ENCODE data around the gene JAML. TPM values are rescaled to one million over a fixed set of nuclear protein-coding genes. Genes with fewer than 3 reads are reported as not detected.

Gene JAML
- total RNA-seq, 1 donor from 2014 or later, result not detected

DNA sequence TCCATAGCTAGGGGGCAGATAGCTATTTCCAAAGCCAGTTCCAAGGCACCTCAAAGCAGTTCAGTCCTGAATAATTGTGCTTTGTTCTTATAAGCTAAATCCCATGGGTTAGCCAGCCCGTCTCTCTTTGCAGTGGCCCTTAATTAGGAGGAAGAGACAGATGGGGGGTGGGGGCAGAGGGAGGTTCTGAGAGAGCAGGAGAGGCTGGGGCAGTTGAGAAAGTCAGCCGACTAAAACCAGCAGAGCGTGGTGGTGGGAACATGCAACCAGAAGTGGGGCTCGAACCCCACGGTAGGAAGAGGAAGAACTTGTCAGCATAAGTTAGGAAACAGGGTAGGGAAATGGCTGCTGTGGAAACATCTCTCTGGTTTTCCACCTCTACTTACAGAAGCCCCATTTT is 61.3 kb downstream of the JAML start:
- no peak for DNase-seq (ENCODE audit: low read depth)

DNA sequence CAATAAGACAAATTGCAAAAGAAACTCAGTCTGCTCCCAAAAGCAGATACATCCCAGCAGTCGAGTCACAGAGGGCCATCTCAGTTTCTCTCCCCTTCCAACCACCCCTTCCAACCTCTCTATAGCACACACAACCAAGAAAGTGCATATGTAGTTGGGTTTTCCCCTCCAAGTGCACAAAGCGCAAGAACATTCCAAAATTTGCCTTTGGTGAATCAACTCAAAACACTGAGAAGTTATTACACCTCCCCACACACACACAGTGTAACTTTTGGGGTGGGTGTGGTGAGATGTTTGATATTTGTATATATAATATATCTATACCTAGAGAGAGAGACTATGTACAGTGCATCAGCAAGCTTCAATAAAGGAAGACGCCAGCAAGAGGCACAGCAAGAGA is 62.0 kb downstream of the JAML start:
- H3K4me3 ChIP-seq (ENCODE audit: low read depth, low read length), result no peak overlapping the region
- TF ChIP-seq, protein P1, sequence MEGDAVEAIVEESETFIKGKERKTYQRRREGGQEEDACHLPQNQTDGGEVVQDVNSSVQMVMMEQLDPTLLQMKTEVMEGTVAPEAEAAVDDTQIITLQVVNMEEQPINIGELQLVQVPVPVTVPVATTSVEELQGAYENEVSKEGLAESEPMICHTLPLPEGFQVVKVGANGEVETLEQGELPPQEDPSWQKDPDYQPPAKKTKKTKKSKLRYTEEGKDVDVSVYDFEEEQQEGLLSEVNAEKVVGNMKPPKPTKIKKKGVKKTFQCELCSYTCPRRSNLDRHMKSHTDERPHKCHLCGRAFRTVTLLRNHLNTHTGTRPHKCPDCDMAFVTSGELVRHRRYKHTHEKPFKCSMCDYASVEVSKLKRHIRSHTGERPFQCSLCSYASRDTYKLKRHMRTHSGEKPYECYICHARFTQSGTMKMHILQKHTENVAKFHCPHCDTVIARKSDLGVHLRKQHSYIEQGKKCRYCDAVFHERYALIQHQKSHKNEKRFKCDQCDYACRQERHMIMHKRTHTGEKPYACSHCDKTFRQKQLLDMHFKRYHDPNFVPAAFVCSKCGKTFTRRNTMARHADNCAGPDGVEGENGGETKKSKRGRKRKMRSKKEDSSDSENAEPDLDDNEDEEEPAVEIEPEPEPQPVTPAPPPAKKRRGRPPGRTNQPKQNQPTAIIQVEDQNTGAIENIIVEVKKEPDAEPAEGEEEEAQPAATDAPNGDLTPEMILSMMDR (conservative IDR thresholded peaks at IDR 0.05; ENCODE audit: low read depth, low read length), result no peak
- no peak for DNase-seq (ENCODE audit: low read depth)

More for the DNA sequence above, 61.3 kb downstream of the JAML start:
- no peak overlapping the region for H3K4me3 ChIP-seq (ENCODE audit: low read depth, low read length)
- TF ChIP-seq, protein P1 (conservative IDR thresholded peaks at IDR 0.05; ENCODE audit: low read depth, low read length), result no peak

DNA sequence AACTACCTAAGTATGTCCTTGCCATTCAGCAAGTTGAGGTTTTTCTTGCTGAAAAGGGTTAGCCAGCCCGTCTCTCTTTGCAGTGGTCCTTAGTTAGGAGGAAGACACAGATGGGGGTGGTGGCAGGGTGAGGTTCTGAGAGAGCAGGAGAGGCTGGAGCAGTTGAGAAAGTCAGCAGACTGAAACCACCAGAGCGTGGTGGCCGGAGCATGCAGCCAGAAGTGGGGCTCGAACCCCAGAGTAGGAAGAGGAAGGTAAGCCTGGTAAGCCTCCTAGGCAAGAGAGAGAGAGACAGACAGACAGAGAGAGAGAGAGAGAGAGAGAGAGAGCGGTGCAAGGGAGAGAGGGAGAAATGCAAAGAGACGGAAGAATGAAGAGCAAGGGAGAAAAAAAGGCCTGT is 63.0 kb downstream of the JAML start:
- TF ChIP-seq, protein P1 (conservative IDR thresholded peaks at IDR 0.05; ENCODE audit: low read depth, low read length), result no peak
- DNase-seq (ENCODE audit: low read depth), result no peak
- H3K4me3 ChIP-seq (ENCODE audit: low read depth, low read length), result no peak overlapping the region

DNA sequence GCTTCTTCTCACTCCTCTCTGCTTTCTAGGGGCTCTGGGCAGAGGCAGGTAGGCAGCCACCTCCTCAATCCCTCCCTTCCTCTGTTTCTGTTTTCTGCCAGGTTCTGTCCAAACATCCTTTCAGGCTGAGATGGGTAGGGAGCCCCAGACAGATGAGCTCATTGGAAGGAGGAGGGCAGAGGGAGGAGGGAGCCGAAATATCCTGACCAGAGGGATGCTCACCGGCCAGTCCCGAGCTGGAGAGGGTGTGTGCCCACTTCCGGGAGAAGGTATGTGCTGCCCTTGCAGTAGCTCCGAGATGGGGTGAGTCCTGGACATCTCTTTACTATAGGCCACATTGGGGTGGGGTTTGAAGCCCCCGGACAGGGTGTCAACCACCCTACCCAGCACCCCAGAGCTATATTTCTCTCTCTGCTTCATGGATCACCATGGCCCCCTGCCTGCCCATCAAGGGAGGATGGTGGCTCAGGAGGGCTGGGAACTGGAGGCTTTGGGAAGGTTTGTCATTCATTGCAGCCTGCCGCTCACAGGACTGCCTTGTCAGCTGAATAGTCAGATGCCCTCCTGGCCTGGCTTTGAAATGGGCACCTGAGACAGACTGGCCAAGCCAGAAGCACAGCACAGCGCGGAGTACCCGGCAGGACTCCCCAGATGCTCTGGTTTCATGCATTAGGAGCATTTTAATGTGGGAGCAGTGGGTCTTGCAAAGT is 67.5 kb downstream of the JAML start:
- H3K4me3 ChIP-seq (ENCODE audit: low read depth, low read length), result no peak overlapping the region
- TF ChIP-seq, protein P1 (conservative IDR thresholded peaks at IDR 0.05; ENCODE audit: low read depth, low read length), result no peak
- no peak for DNase-seq (ENCODE audit: low read depth)

DNA sequence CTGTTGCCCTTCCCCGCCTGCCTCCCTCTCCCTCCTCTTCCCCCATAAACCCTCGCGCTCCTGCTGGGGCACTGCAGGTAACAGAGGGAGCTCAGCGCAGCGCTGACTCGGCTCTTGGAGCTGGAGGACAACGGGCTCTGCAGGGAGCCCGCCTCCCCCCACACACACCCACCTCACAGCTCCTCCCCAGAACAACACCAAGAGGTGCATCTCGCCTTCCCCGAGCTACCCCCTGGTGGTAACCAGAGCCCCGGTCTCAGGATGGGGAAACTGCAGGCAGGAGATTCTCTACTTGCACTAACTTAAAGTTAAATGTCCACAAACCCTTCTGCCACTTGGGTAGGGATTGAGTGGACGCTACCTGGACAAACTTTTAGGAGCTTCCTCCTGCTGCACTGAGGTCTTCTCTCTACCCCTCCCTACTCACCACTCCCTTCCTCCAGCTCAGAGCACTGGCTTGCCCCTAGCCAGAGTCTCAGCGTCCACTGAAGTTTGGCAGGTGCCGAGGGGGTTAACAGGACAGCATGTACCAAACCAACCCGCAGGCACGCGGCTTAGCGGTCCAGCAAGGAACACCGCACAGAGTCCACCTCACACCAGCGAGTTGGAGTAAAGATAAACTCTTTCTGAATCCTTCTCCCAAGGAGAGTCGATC is 68.2 kb downstream of the JAML start:
- TF ChIP-seq, protein P1 (conservative IDR thresholded peaks at IDR 0.05; ENCODE audit: low read depth, low read length), result no peak
- no peak for DNase-seq (ENCODE audit: low read depth)
- H3K4me3 ChIP-seq (ENCODE audit: low read depth, low read length), result no peak overlapping the region

DNA sequence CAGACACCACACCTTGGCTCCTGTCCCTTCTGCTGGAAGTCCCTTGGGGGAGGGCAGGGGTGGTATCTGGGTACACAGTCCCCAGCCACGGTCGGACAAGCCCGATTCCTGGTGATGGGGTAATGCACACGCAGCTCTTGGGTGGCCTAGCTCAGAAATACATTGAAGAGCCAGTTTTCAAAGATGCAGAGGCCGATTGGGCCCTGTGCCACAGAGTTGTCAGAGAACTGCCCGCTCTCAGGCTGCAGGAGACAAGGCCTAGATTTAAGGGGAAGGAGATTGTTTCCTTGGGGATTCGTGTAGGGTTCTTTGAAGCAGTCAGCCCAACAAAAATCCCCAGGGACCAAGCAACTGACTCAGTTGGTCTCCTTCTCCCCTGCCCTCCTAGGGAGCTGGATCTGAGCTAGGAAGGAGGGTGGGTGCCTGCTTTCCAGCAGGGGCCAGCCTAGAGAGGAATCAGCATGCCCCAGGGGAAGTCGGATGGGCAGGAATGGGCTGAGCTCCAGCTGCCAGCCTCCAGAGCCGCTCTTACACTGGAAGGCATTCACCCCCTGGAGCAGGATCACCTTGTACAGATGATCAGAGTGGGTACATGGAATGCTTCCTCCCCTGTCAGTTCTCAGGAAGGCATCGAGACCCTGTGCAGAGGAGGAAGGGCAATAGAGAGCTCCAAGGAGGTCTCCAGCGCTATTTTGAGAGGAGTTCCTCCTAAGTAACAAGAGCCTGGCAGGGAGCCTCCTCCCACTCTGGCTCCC is 68.9 kb downstream of the JAML start:
- no peak for DNase-seq (ENCODE audit: low read depth)
- H3K4me3 ChIP-seq (ENCODE audit: low read depth, low read length), result no peak overlapping the region
- TF ChIP-seq, protein P1 (conservative IDR thresholded peaks at IDR 0.05; ENCODE audit: low read depth, low read length), result no peak

Data from epithelial cell of proximal tubule (primary cell).